ENCODE results near the gene TMEM179. TPM values are rescaled to one million over a fixed set of nuclear protein-coding genes. Genes with fewer than 3 reads are reported as not detected.
"Not testable (repeated sequence)": the region's sequence is repeated elsewhere in the genome, so short reads cannot be mapped to it uniquely, and the experiment has no call there.

The TMEM179 gene
- polyA plus RNA-seq, 1 donor (not counting 4 experiments of a cell fraction or from before 2014, with no cell fraction given), result not detected

- H3K36me3 ChIP-seq (ENCODE audit: control insufficient read depth in 2 of 2, extremely low read depth in 1 of 2, insufficient read depth in 2 of 2, low read length in 2 of 2), result no peaks in the 10 kb centered on the region
- H3K79me2 ChIP-seq (ENCODE audit: control insufficient read depth, insufficient read depth, low read length), result no peaks in the 10 kb centered on the region
- no peaks in the 10 kb centered on the region for H3K4me1 ChIP-seq (ENCODE audit: control insufficient read depth, extremely low read depth, insufficient read depth, low read length)
- dilution Hi-C loops (cut with MboI; ENCODE audit: extremely low pct_ligation_motif_present, low sequenced_read_pairs), result no loop called here
- H3K4me2 ChIP-seq (ENCODE audit: control insufficient read depth, extremely low read depth, insufficient read depth, low read depth, low read length), result no peak overlapping the region
- H3K9ac ChIP-seq (ENCODE audit: control insufficient read depth, extremely low read depth, insufficient read depth, low read length), result no peak overlapping the region
- FAIRE-seq (no peak), DNase-seq (ENCODE audit: low read depth, low spot score) (no peak)
- H3K9me3 ChIP-seq (ENCODE audit: control insufficient read depth, low read depth, low read length), result no peaks in the 10 kb centered on the region
- H3K27me3 ChIP-seq (ENCODE audit: control insufficient read depth, extremely low read depth, insufficient read depth, low read length), result peaks cover 60% of the 10 kb centered on the region
- H4K20me1 ChIP-seq (ENCODE audit: control insufficient read depth, extremely low read depth, insufficient read depth, low read length), result peaks cover 2% of the 10 kb centered on the region
- no peak for TF ChIP-seq EZH2 (IDR thresholded peaks at IDR 0.05; ENCODE audit: low read length)
- TF ChIP-seq, protein P1, sequence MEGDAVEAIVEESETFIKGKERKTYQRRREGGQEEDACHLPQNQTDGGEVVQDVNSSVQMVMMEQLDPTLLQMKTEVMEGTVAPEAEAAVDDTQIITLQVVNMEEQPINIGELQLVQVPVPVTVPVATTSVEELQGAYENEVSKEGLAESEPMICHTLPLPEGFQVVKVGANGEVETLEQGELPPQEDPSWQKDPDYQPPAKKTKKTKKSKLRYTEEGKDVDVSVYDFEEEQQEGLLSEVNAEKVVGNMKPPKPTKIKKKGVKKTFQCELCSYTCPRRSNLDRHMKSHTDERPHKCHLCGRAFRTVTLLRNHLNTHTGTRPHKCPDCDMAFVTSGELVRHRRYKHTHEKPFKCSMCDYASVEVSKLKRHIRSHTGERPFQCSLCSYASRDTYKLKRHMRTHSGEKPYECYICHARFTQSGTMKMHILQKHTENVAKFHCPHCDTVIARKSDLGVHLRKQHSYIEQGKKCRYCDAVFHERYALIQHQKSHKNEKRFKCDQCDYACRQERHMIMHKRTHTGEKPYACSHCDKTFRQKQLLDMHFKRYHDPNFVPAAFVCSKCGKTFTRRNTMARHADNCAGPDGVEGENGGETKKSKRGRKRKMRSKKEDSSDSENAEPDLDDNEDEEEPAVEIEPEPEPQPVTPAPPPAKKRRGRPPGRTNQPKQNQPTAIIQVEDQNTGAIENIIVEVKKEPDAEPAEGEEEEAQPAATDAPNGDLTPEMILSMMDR (optimal IDR thresholded peaks at IDR 0.05 in 1 of 3, IDR thresholded peaks at IDR 0.05 in 1 of 3, conservative IDR thresholded peaks at IDR 0.05 in 1 of 3; ENCODE audit: extremely low read depth in 1 of 3, insufficient read depth in 2 of 3, low read length in 3 of 3), result no peak
- H3K27ac ChIP-seq (ENCODE audit: control insufficient read depth, insufficient read depth, low read length), result no peak overlapping the region
- H3K9me1 ChIP-seq (ENCODE audit: control insufficient read depth, extremely low read depth, insufficient read depth, low read length), result no peaks in the 10 kb centered on the region
- no peak overlapping the region for H3K4me3 ChIP-seq (ENCODE audit: control insufficient read depth in 2 of 3, extremely low read depth in 1 of 3, insufficient read depth in 2 of 3, low read depth in 1 of 3, low read length in 3 of 3)
- H2AFZ ChIP-seq (ENCODE audit: control insufficient read depth, low read length), result no peak overlapping the region
These were observed 23.1 kb downstream of the TMEM179 start for GRCh38 chr14:104581521-104581920.

DNA sequence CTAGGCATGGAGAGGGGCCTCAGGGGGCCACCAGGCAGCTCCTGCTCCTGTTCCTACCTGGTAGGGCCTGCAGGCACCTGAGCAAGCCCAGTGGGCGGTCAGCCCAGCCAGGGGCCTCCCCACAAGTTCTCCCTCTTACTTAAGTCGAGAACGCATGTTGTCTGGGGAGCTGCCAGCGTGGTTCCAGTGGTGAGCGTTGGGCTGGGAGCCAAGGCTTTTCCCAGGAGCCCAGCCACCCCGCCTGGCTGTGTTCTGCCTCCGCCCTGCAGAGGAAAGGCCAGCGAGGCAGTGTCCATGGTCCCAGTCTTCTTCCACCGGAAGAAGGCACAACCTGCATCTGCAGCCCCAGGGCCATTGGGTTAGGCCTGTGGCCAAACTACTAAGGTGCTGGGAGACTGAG is 23.6 kb downstream of the TMEM179 start:
- FAIRE-seq (no peak), DNase-seq (ENCODE audit: low read depth, low spot score) (no peak)
- Histone ChIP-seq H4K20me1 (ENCODE audit: control insufficient read depth, extremely low read depth, insufficient read depth, low read length) (peaks cover 2% of the 10 kb centered on the region), H2AFZ (ENCODE audit: control insufficient read depth, low read length) (no peak overlapping the region), H3K9me3 (ENCODE audit: control insufficient read depth, low read depth, low read length) (no peaks in the 10 kb centered on the region), H3K27me3 (ENCODE audit: control insufficient read depth, extremely low read depth, insufficient read depth, low read length) (peaks cover 60% of the 10 kb centered on the region), H3K4me2 (ENCODE audit: control insufficient read depth, extremely low read depth, insufficient read depth, low read depth, low read length) (no peak overlapping the region), H3K4me3 (ENCODE audit: control insufficient read depth in 2 of 3, extremely low read depth in 1 of 3, insufficient read depth in 2 of 3, low read depth in 1 of 3, low read length in 3 of 3) (no peak overlapping the region), H3K27ac (ENCODE audit: control insufficient read depth, insufficient read depth, low read length) (no peak overlapping the region), H3K4me1 (ENCODE audit: control insufficient read depth, extremely low read depth, insufficient read depth, low read length) (no peaks in the 10 kb centered on the region), H3K9ac (ENCODE audit: control insufficient read depth, extremely low read depth, insufficient read depth, low read length) (no peak overlapping the region), H3K9me1 (ENCODE audit: control insufficient read depth, extremely low read depth, insufficient read depth, low read length) (no peaks in the 10 kb centered on the region), H3K36me3 (ENCODE audit: control insufficient read depth in 2 of 2, extremely low read depth in 1 of 2, insufficient read depth in 2 of 2, low read length in 2 of 2) (no peaks in the 10 kb centered on the region), H3K79me2 (ENCODE audit: control insufficient read depth, insufficient read depth, low read length) (no peaks in the 10 kb centered on the region)
- dilution Hi-C loops (cut with MboI; ENCODE audit: extremely low pct_ligation_motif_present, low sequenced_read_pairs), result no loop called here
- no peak for TF ChIP-seq EZH2 (IDR thresholded peaks at IDR 0.05; ENCODE audit: low read length)
- TF ChIP-seq, protein P1 (optimal IDR thresholded peaks at IDR 0.05 in 1 of 3, IDR thresholded peaks at IDR 0.05 in 1 of 3, conservative IDR thresholded peaks at IDR 0.05 in 1 of 3; ENCODE audit: extremely low read depth in 1 of 3, insufficient read depth in 2 of 3, low read length in 3 of 3), result no peak

DNA sequence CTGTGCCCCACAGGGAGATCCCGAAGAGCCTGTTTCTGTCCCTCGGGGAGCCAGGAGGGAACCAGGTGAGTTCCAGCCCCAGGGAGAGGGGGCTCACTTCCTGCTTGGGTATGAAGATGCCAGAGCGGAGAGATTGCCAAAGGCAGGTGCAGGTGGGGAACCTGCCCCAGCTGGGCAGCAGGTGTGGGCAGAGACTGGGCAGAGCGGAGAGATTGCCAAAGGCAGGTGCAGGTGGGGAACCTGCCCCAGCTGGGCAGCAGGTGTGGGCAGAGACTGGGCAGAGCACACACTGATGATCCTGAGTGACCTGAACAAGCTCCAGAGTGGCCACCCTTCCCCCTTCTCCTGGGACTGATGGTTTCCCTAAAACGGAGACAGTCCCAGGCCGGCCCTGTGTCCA is 24.6 kb downstream of the TMEM179 start:
- H4K20me1 ChIP-seq (ENCODE audit: control insufficient read depth, extremely low read depth, insufficient read depth, low read length); H3K9me1 ChIP-seq (ENCODE audit: control insufficient read depth, extremely low read depth, insufficient read depth, low read length); DNase-seq (ENCODE audit: low read depth, low spot score); H3K4me1 ChIP-seq (ENCODE audit: control insufficient read depth, extremely low read depth, insufficient read depth, low read length); H2AFZ ChIP-seq (ENCODE audit: control insufficient read depth, low read length); H3K9me3 ChIP-seq (ENCODE audit: control insufficient read depth, low read depth, low read length); H3K4me2 ChIP-seq (ENCODE audit: control insufficient read depth, extremely low read depth, insufficient read depth, low read depth, low read length); H3K79me2 ChIP-seq (ENCODE audit: control insufficient read depth, insufficient read depth, low read length); FAIRE-seq; H3K36me3 ChIP-seq (ENCODE audit: control insufficient read depth in 2 of 2, extremely low read depth in 1 of 2, insufficient read depth in 2 of 2, low read length in 2 of 2); H3K27ac ChIP-seq (ENCODE audit: control insufficient read depth, insufficient read depth, low read length); H3K4me3 ChIP-seq (ENCODE audit: control insufficient read depth in 2 of 3, extremely low read depth in 1 of 3, insufficient read depth in 2 of 3, low read depth in 1 of 3, low read length in 3 of 3); H3K9ac ChIP-seq (ENCODE audit: control insufficient read depth, extremely low read depth, insufficient read depth, low read length); dilution Hi-C loops (cut with MboI; ENCODE audit: extremely low pct_ligation_motif_present, low sequenced_read_pairs): not testable (repeated sequence)
- peaks cover 59% of the 10 kb centered on the region for H3K27me3 ChIP-seq (ENCODE audit: control insufficient read depth, extremely low read depth, insufficient read depth, low read length)
